Measurements from ENCODE around the gene APBA1. TPM values are rescaled to one million over a fixed set of nuclear protein-coding genes. Genes with fewer than 3 reads are reported as not detected.

Gene APBA1
- total and polyA plus RNA-seq, 2 of the 8 experiments (the other 6 are each of a cell fraction or from before 2014, with no cell fraction given) = 0.36 to 0.60 TPM

DNA sequence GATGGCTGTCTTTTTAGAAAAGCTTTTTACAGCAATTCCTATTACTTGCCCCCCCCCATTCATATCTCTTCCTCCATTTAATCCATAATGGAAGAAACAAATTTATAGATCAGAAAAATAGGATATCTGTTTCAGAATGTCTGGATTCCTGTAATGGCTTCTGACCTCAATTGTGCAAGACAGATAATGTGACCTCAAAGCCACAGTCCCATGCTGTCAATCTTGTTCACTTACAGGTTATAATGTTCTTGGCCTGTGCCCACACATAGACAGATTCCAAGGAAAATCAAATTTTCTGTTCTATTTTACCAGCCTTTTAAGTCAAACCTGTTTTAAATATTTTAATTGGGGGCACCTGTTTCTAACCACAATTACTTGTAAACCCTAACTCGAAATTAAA lies 203.8 kb downstream of the APBA1 start:
- H3K9ac ChIP-seq (replicated peaks in 1 of 4; ENCODE audit: extremely low read depth in 1 of 4, low read depth in 3 of 4, low read length in 3 of 4) = no peak overlapping the region
- no peak overlapping the region for H2AK5ac ChIP-seq (ENCODE audit: low read depth, low read length)
- H3K4me2 ChIP-seq (ENCODE audit: insufficient read depth in 1 of 2, low read depth in 2 of 2, low read length in 2 of 2) = no peak overlapping the region
- H2BK120ac ChIP-seq (replicated peaks; ENCODE audit: low read depth, low read length) = no peak overlapping the region
- POLR2A ChIA-PET (ENCODE audit: partially characterized antibody) = no interaction called here
- H4K8ac ChIP-seq (ENCODE audit: extremely low read depth, insufficient read depth, low read length) = no peak overlapping the region
- H3K4me1 ChIP-seq (replicated peaks in 1 of 4; ENCODE audit: control insufficient read depth in 3 of 4, insufficient read depth in 4 of 4, low read length in 3 of 4) = peaks cover 0 to 9% (median under 1%) of the 10 kb centered on the region in 4 experiments; a peak in 2 of 7 replicates
- H3K4ac ChIP-seq (replicated peaks; ENCODE audit: insufficient read length, low read depth, low read length) = no peak overlapping the region
- no peaks in the 10 kb centered on the region for H3K9me3 ChIP-seq (ENCODE audit: insufficient read depth in 2 of 2, low read depth in 1 of 2, low read length in 1 of 2)
- DNase-seq (ENCODE audit: low read depth in 1 of 2, low spot score in 2 of 2) (no peak), FAIRE-seq (no peak)
- no peaks in the 10 kb centered on the region for H3K79me1 ChIP-seq (ENCODE audit: low read depth, low read length)
- no peaks in the 10 kb centered on the region for H3K79me2 ChIP-seq (ENCODE audit: control insufficient read depth in 1 of 2, insufficient read depth in 2 of 2, low read length in 2 of 2)
- H4K91ac ChIP-seq (replicated peaks; ENCODE audit: insufficient read length, low read length) = no peak overlapping the region
- H3K18ac ChIP-seq (ENCODE audit: extremely low read depth, low read length) = no peak overlapping the region
- no peaks in the 10 kb centered on the region for H3K36me3 ChIP-seq (ENCODE audit: control insufficient read depth in 2 of 4, insufficient read depth in 4 of 4, low read length in 3 of 4)
- H3K27ac ChIP-seq (ENCODE audit: low read depth, low read length) = no peak overlapping the region
- 100% methylated on average over 1 of the region's 1 CpG; no CpG with 5 or more reads in 1 of the 2 experiments for WGBS, 2 experiments (ENCODE audit: extremely low coverage in 1 of 2, insufficient coverage in 1 of 2, insufficient read length in 1 of 2, insufficient replicate concordance in 2 of 2, low coverage in 1 of 2, low lambda C conversion rate in 2 of 2, missing lambda C conversion rate in 1 of 2)
- no peaks in the 10 kb centered on the region for H4K20me1 ChIP-seq (replicated peaks in 1 of 2; ENCODE audit: control insufficient read depth in 1 of 2, insufficient read depth in 2 of 2, low read length in 2 of 2)
- H3K56ac ChIP-seq (replicated peaks; ENCODE audit: insufficient read length, low read depth, low read length) = no peak overlapping the region
- H2BK15ac ChIP-seq (ENCODE audit: low read length) = no peak overlapping the region
- no peak overlapping the region for H2BK20ac ChIP-seq (ENCODE audit: low read length)
- H3K23ac ChIP-seq (ENCODE audit: insufficient read length) = no peak overlapping the region
- no peaks in the 10 kb centered on the region for H3K27me3 ChIP-seq (replicated peaks in 1 of 4; ENCODE audit: control insufficient read depth in 3 of 4, extremely low read depth in 1 of 4, insufficient read depth in 3 of 4, low read length in 3 of 4)
- CTCF ChIA-PET (ENCODE audit: partially characterized antibody) = no interaction called here
- no peak overlapping the region for H3K14ac ChIP-seq (ENCODE audit: insufficient read length)
- H3K23me2 ChIP-seq (ENCODE audit: low read depth, low read length) = no peaks in the 10 kb centered on the region
- H2BK12ac ChIP-seq (ENCODE audit: low read depth, low read length) = no peak overlapping the region
- H2AFZ ChIP-seq (ENCODE audit: low read length) = no peak overlapping the region
- H2BK5ac ChIP-seq (ENCODE audit: low read depth, low read length) = no peak overlapping the region
- no peak overlapping the region for H4K5ac ChIP-seq (ENCODE audit: insufficient read length, low read depth, low read length)
- H3K4me3 ChIP-seq (ENCODE audit: extremely low read depth in 1 of 4, insufficient read depth in 2 of 4, low read depth in 3 of 4, low read length in 4 of 4) = no peak overlapping the region
- TF ChIP-seq SP4 (IDR thresholded peaks at IDR 0.05; ENCODE audit: low read length) (no peak), CBX8 (IDR thresholded peaks at IDR 0.05; ENCODE audit: borderline replicate concordance, low read depth, low read length) (no peak), MAFK (IDR thresholded peaks at IDR 0.05; ENCODE audit: low read depth, low read length) (no peak), CEBPB (IDR thresholded peaks at IDR 0.05; ENCODE audit: low read depth, low read length) (no peak), RNF2 (IDR thresholded peaks at IDR 0.05; ENCODE audit: borderline replicate concordance, low read depth, low read length, missing control alignments, poor library complexity, severe bottlenecking) (no peak), KDM4A (IDR thresholded peaks at IDR 0.05; ENCODE audit: low read depth, low read length, severe bottlenecking) (no peak), SRF (IDR thresholded peaks at IDR 0.05; ENCODE audit: low read depth, low read length) (no peak), HDAC2 (IDR thresholded peaks at IDR 0.05; ENCODE audit: borderline replicate concordance in 1 of 2, low read depth in 2 of 2, low read length in 2 of 2) (no peak), MAX (IDR thresholded peaks at IDR 0.05) (no peak), RAD21 (IDR thresholded peaks at IDR 0.05 in 1 of 2, conservative IDR thresholded peaks at IDR 0.05 in 1 of 2; ENCODE audit: low read depth in 2 of 2, low read length in 2 of 2) (no peak), SP1 (IDR thresholded peaks at IDR 0.05; ENCODE audit: low read depth, low read length) (no peak), JUN (IDR thresholded peaks at IDR 0.05; ENCODE audit: low read depth, low read length) (no peak), CHD2 (IDR thresholded peaks at IDR 0.05; ENCODE audit: low read length) (no peak)
- TF ChIP-seq, protein P1, sequence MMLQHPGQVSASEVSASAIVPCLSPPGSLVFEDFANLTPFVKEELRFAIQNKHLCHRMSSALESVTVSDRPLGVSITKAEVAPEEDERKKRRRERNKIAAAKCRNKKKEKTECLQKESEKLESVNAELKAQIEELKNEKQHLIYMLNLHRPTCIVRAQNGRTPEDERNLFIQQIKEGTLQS (IDR thresholded peaks at IDR 0.05; ENCODE audit: insufficient read depth, low read depth, low read length) = no peak

All from H1 (cell line).